RWPE2 (cell line): ENCODE measurements around the gene TMEM225.

Experiments
- ATAC-seq: fragments of 200-7000 bp; cut with Tn5 transposase; 3 replicates; pipeline ENCODE4 v1.9.1; 2021; ENCODE audit warnings: low read depth
- DNase-seq: peaks from one replicate; pipeline ENCODE4 v3.0.0-alpha.2; 2020; ENCODE audit warnings: low spot score
- H3K27ac ChIP-seq: fragments of 450-650 bp; 2 replicates; pipeline ENCODE4 v1.5.1; 2017; ENCODE audit warnings: mild to moderate bottlenecking; ENCODE audit not compliant: poor library complexity, severe bottlenecking
- H3K27me3 ChIP-seq: fragments of 250-450 bp; sonication (Bioruptor Pico); 2 replicates; pipeline ENCODE4 v1.5.1; 2021; ENCODE audit warnings: mild to moderate bottlenecking, moderate library complexity; ENCODE audit not compliant: insufficient read depth, poor library complexity, severe bottlenecking
- H3K36me3 ChIP-seq: fragments of 250-450 bp; sonication (Bioruptor Pico); 2 replicates; pipeline ENCODE4 v1.5.1; 2020; ENCODE audit warnings: low read depth, mild to moderate bottlenecking, moderate library complexity
- H3K4me1 ChIP-seq: fragments of 250-450 bp; sonication (Bioruptor Pico); 2 replicates; pipeline ENCODE4 v1.5.1; 2021; ENCODE audit warnings: mild to moderate bottlenecking, moderate library complexity; ENCODE audit not compliant: insufficient read depth, poor library complexity, severe bottlenecking
- H3K4me3 ChIP-seq: fragments of 250-450 bp; sonication (Bioruptor Pico); 2 replicates; pipeline ENCODE4 v1.5.1; 2021; ENCODE audit warnings: mild to moderate bottlenecking, moderate library complexity; ENCODE audit not compliant: severe bottlenecking
- H3K9me3 ChIP-seq: fragments of 250-450 bp; sonication (Bioruptor Pico); 2 replicates; pipeline ENCODE4 v1.5.1; 2021; ENCODE audit warnings: mild to moderate bottlenecking, moderate library complexity; ENCODE audit not compliant: severe bottlenecking
- TF ChIP-seq, protein P1 (sequence below): fragments of 450-650 bp; IDR thresholded peaks from one replicate; pipeline ENCODE4 v1.5.1; 2017; ENCODE audit warnings: mild to moderate bottlenecking, moderate library complexity; ENCODE audit not compliant: poor library complexity, severe bottlenecking

The TMEM225 gene

DNA sequence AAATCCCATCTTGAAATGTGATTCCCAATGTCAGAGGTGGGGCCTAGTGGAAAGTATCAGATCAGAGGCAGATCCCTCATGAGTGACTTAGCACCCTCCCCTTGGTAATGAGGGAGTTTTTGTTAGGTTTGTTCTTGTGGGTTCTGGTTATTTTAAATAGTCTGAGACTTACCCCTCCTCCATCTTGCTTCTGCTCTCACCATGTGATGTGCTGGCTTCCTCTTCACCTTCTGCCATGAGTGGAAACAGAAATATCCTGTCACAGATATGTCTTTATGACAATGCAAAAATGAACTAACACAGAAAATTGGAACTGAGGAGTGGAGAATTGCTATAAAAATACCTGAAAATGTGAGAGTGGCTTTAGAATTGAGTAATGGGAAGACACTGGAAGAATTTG lies 33.1 kb downstream of the TMEM225 start:
- Histone ChIP-seq H3K4me1 (no peaks in the 10 kb centered on the region), H3K9me3 (no peaks in the 10 kb centered on the region), H3K27me3 (no peaks in the 10 kb centered on the region), H3K36me3 (no peaks in the 10 kb centered on the region), H3K4me3 (no peak overlapping the region), H3K27ac (no peak overlapping the region)
- DNase-seq: no peak
- TF ChIP-seq, protein P1, sequence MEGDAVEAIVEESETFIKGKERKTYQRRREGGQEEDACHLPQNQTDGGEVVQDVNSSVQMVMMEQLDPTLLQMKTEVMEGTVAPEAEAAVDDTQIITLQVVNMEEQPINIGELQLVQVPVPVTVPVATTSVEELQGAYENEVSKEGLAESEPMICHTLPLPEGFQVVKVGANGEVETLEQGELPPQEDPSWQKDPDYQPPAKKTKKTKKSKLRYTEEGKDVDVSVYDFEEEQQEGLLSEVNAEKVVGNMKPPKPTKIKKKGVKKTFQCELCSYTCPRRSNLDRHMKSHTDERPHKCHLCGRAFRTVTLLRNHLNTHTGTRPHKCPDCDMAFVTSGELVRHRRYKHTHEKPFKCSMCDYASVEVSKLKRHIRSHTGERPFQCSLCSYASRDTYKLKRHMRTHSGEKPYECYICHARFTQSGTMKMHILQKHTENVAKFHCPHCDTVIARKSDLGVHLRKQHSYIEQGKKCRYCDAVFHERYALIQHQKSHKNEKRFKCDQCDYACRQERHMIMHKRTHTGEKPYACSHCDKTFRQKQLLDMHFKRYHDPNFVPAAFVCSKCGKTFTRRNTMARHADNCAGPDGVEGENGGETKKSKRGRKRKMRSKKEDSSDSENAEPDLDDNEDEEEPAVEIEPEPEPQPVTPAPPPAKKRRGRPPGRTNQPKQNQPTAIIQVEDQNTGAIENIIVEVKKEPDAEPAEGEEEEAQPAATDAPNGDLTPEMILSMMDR: no peak
- no peak for ATAC-seq

DNA sequence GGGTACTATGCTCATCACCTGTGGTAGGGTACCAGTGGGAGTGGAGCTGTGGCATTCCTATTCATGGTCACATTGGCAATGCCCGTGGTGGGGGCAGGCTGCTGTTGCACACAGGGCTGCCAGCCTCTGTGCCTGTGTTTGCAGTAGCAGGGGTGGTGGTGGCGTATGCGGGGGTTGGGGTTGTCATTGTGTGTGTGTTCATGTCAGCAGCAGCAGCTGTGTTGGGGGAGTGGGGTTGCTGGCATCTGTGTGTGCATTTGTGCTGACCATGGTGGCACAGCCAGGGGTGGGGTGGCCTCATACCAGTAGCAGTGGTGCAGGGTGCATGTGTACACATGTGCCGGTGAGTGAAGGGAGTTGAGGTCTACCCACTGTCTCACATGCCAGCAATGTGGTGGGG lies 34.4 kb downstream of the TMEM225 start:
- DNase-seq (peak; percentile 38), ATAC-seq (no peak)
- Histone ChIP-seq H3K27me3 (no peaks in the 10 kb centered on the region), H3K4me3 (no peak overlapping the region), H3K36me3 (no peaks in the 10 kb centered on the region), H3K4me1 (no peaks in the 10 kb centered on the region), H3K9me3 (no peaks in the 10 kb centered on the region), H3K27ac (no peak overlapping the region)
- TF ChIP-seq, protein P1: no peak

DNA sequence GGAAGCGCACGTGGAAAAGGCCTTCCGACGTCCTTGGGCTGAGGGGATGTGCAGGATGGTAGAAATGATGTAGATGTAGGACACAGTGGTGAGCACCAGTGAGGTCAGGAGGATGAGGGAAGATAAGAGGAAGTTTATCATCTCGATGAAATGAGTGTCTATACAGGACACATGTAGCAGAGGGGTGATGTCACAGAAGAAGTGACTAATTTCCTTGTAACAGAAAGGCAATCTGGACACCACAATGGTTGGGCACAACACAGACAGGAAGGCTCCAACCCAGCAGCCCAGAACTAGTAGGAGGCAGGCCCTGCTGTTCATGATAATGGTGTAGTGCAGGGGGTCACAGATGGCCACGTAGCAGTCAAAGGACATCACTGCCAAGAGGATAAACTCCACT lies 44.3 kb downstream of the TMEM225 start:
- peaks cover 2% of the 10 kb centered on the region for H3K27me3 ChIP-seq
- no peaks in the 10 kb centered on the region for H3K36me3 ChIP-seq
- H3K4me3 ChIP-seq: no peak overlapping the region
- ATAC-seq (no peak), DNase-seq (no peak)
- H3K9me3 ChIP-seq: no peaks in the 10 kb centered on the region
- H3K27ac ChIP-seq: no peak overlapping the region
- TF ChIP-seq, protein P1: no peak
- no peaks in the 10 kb centered on the region for H3K4me1 ChIP-seq

DNA sequence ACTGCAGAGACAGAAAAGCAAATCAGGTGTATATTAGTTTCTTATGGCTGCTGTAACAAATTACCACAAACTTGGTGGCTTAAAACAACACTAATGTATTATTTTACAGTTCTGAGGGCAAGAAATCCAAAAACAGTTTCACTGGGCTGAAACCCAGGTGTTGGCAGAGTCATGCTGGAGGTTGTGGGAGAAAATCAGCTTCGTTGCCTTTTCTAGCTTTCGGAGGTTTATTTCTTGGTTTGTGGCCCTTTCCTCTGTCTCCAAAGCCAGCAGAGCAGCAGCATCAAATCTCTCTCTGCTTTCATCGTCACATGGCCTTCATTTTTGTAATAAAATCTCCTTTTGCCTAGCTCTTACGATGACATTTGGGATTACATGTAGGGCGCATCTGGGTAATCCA lies 46.3 kb downstream of the TMEM225 start:
- ATAC-seq (no peak), DNase-seq (no peak)
- no peaks in the 10 kb centered on the region for H3K36me3 ChIP-seq
- H3K4me1 ChIP-seq: no peaks in the 10 kb centered on the region
- H3K27ac ChIP-seq: no peak overlapping the region
- TF ChIP-seq, protein P1: no peak
- H3K27me3 ChIP-seq: peaks cover 2% of the 10 kb centered on the region
- no peak overlapping the region for H3K4me3 ChIP-seq
- no peaks in the 10 kb centered on the region for H3K9me3 ChIP-seq

DNA sequence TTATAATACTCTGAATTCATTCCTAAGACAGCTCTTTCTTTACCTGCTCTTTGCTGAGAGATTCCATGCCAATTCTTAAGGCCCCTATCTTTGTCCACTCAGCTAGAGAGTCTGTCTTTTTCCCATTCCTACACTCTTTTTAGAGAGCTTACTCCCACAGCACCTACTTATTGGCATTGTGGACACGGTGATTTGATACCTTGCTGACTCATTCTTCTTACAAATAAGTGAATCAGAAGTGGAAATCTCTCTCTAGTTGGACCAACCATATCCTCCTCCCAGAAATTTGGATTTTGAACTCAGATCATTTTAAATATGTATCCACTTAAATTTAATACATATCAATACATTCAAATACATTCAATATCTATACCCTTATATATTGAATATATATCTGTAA lies 46.8 kb downstream of the TMEM225 start:
- Histone ChIP-seq H3K9me3 (no peaks in the 10 kb centered on the region), H3K4me1 (no peaks in the 10 kb centered on the region), H3K4me3 (no peak overlapping the region), H3K36me3 (no peaks in the 10 kb centered on the region), H3K27me3 (no peaks in the 10 kb centered on the region), H3K27ac (no peak overlapping the region)
- TF ChIP-seq, protein P1: no peak
- DNase-seq: no peak
- ATAC-seq: peak; percentile 79
